ENCODE measurements around the gene PLCL1. TPM values are rescaled to one million over a fixed set of nuclear protein-coding genes. Genes with fewer than 3 reads are reported as not detected.

Gene PLCL1
- total RNA-seq, 1 experiment from 2014 or later, result 0.07 TPM

GRCh38 chr2:198144660-198145059, 340.3 kb downstream of the PLCL1 start:
- POLR2A ChIA-PET, result no interaction called here
- TF ChIP-seq SIN3A (IDR thresholded peaks at IDR 0.05; ENCODE audit: low read depth) (no peak), EZH2 (IDR thresholded peaks at IDR 0.05) (no peak), JUND (IDR thresholded peaks at IDR 0.05) (no peak), CBX3 (IDR thresholded peaks at IDR 0.05; ENCODE audit: low read depth) (no peak), ZNF274 (IDR thresholded peaks at IDR 0.05; ENCODE audit: low read depth, low read length) (no peak), POLR2A (IDR thresholded peaks at IDR 0.05; ENCODE audit: borderline replicate concordance, extremely low read depth, insufficient read depth, insufficient read length) (no peak), FOSL1 (IDR thresholded peaks at IDR 0.05; ENCODE audit: low read depth) (no peak), SRF (IDR thresholded peaks at IDR 0.05; ENCODE audit: low read depth) (no peak), TCF7L2 (IDR thresholded peaks at IDR 0.05; ENCODE audit: borderline replicate concordance, extremely low read depth, insufficient read depth, insufficient read length) (no peak), EZH2phosphoT487 (IDR thresholded peaks at IDR 0.05; ENCODE audit: borderline replicate concordance) (no peak), POLR2AphosphoS5 (IDR thresholded peaks at IDR 0.05; ENCODE audit: low read depth, low read length) (no peak), ELF1 (IDR thresholded peaks at IDR 0.05; ENCODE audit: borderline replicate concordance, low read depth) (no peak), EGR1 (IDR thresholded peaks at IDR 0.05; ENCODE audit: low read depth) (no peak), ZFX (IDR thresholded peaks at IDR 0.05) (no peak), RAD21 (IDR thresholded peaks at IDR 0.05; ENCODE audit: low read depth) (no peak), ATF3 (IDR thresholded peaks at IDR 0.05) (no peak), YY1 (IDR thresholded peaks at IDR 0.05; ENCODE audit: extremely low read depth, insufficient replicate concordance, low read depth, low read length) (no peak)
- TF ChIP-seq, protein P1, sequence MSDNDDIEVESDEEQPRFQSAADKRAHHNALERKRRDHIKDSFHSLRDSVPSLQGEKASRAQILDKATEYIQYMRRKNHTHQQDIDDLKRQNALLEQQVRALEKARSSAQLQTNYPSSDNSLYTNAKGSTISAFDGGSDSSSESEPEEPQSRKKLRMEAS (IDR thresholded peaks at IDR 0.05), result no peak
- TF ChIP-seq, protein P2, sequence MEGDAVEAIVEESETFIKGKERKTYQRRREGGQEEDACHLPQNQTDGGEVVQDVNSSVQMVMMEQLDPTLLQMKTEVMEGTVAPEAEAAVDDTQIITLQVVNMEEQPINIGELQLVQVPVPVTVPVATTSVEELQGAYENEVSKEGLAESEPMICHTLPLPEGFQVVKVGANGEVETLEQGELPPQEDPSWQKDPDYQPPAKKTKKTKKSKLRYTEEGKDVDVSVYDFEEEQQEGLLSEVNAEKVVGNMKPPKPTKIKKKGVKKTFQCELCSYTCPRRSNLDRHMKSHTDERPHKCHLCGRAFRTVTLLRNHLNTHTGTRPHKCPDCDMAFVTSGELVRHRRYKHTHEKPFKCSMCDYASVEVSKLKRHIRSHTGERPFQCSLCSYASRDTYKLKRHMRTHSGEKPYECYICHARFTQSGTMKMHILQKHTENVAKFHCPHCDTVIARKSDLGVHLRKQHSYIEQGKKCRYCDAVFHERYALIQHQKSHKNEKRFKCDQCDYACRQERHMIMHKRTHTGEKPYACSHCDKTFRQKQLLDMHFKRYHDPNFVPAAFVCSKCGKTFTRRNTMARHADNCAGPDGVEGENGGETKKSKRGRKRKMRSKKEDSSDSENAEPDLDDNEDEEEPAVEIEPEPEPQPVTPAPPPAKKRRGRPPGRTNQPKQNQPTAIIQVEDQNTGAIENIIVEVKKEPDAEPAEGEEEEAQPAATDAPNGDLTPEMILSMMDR (IDR thresholded peaks at IDR 0.05 in 2 of 3, conservative IDR thresholded peaks at IDR 0.05 in 1 of 3; ENCODE audit: borderline replicate concordance in 1 of 3, insufficient read depth in 1 of 3, low read depth in 2 of 3, low read length in 2 of 3), result no peak
- CTCF ChIA-PET, result no interaction called here

More at GRCh38 chr2:198144660-198145059, 340.3 kb downstream of the PLCL1 start:
- no peaks in the 10 kb centered on the region for H3K79me2 ChIP-seq (ENCODE audit: insufficient read depth, low read length)
- H3K36me3 ChIP-seq (ENCODE audit: control insufficient read depth in 1 of 2, insufficient read depth in 2 of 2, low read length in 2 of 2), result no peaks in the 10 kb centered on the region
- no peak overlapping the region for H2AFZ ChIP-seq (ENCODE audit: low read depth, low read length, poor library complexity, severe bottlenecking)
- H4K20me1 ChIP-seq (ENCODE audit: insufficient read depth), result no peaks in the 10 kb centered on the region
- no peak overlapping the region for H3K4me3 ChIP-seq (replicated peaks in 1 of 2; ENCODE audit: low read depth in 1 of 2, low read length in 2 of 2)
- H3K9me2 ChIP-seq (ENCODE audit: insufficient read depth), result no peaks in the 10 kb centered on the region
- peaks cover 14% of the 10 kb centered on the region; the same call in 1 of the 2 replicates for H3K27me3 ChIP-seq (ENCODE audit: insufficient read depth, low read length)
- H3K4me1 ChIP-seq (ENCODE audit: control insufficient read depth in 1 of 2, insufficient read depth in 2 of 2, low read length in 2 of 2), result no peaks in the 10 kb centered on the region
- no peaks in the 10 kb centered on the region for H3K9me3 ChIP-seq (ENCODE audit: control insufficient read depth in 1 of 2, insufficient read depth in 1 of 2, low read depth in 1 of 2, low read length in 2 of 2)
- no peak overlapping the region for H3K9ac ChIP-seq (ENCODE audit: low read length)
- BruUV-seq (replicated peaks), result no TSS peak
- intact Hi-C loops (cut with micrococcal nuclease), result no loop called here
- DNase-seq (ENCODE audit: low read depth, low spot score) (no peak), ATAC-seq (no peak)
- RAD21 ChIA-PET (ENCODE audit: low non-redundant PET in 1 of 2, low total read pairs in 2 of 2, uncharacterized antibody in 2 of 2, unreplicated experiment in 2 of 2), result no interaction called here
- H3K27ac ChIP-seq (ENCODE audit: low read depth, low read length), result no peak overlapping the region
- no peak overlapping the region for H3K4me2 ChIP-seq (ENCODE audit: low read length)

Measured in HCT116 (cell line).